ENCODE results near the gene GPR78.

GPR78 gene

DNA sequence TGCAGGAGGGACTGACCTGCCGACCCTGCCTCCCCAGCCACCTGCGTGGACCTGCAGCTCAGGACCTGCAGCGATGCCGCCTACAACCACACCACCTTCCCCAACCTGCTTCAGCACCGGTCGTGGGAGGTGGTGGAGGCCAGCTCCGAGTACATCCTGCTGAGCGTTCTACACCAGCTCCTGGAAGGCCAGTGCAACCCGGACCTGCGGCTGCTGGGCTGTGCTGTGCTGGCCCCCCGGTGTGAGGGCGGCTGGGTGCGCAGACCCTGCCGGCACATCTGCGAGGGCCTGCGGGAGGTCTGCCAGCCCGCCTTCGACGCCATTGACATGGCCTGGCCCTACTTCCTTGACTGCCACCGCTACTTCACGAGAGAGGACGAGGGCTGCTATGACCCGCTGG, 20.9 kb downstream of the GPR78 start:
- DNase-seq: no peak

DNA sequence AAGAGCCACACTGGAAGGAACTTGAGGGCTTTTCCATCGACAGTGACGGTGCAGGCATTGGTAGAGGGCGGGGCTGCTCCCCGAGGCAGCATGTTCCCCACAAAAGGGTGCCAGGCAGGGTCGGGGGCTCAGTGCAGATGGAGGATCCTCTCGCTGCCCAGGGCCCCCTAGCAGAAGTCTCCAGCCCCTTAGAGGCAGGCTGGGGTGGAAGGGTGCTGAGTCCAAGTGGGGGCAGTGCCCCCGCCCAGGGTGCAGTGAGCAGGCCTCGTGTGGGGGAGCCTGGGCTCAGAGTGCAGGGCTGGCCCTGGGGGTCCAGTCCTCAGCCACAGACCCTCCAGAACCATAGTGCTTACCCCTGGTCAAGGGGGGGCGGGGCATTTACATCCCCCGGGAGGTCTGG, 21.4 kb downstream of the GPR78 start:
- DNase-seq: no peak

DNA sequence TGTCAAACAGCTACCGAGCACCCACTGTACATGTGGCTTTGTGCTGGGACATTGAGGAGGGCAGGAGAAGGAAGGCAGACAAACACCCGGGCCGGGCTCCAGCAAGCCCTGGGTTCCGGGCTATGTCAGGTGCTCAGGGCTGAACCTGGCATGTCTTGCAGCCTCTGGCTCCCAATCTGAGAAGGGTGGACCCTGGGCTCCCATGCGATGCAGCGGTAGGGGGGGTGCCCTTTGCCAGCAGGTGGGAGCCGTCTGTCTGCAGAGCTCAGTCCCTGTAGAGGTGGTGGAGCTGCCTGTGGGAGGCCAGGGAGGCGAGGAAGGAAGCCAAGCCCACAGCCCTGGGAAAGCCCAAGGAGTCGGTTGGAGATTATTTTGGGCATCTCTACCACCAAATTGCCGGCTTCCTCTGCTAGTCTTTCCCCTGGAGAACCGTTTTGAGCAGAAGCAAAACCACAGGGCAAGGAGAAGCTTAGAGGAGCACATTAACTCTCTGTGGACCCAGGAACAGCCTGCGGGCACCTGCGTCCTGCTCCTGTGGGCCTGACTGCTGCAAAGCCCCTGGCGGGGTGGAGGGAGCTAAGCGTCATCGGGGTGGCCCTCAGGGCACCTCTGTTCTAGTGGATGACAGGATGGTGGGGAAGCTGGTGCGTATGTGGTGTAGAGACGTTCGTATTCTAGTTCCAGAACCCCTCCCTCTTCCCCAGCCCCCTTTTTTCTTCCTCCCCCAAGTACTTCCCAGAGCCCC, 22.7 kb downstream of the GPR78 start:
- no peak for DNase-seq

DNA sequence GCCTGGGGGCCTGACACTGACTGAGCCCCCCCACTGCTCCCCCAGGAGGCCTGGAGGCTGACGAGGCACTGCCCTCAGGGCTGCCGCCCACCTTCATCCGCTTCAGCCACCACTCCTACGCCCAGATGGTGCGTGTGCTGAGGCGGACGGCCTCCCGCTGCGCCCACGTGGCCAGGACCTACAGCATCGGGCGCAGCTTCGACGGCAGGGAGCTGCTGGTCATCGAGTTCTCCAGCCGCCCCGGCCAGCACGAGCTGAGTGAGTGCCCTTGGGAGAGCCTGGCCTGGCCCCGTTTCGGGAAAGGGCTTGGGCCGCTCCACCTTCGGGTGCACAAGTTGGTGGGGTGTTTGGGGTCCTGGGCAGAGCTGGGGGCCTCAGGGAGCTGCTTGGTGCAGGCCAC, 23.7 kb downstream of the GPR78 start:
- no peak for DNase-seq

DNA sequence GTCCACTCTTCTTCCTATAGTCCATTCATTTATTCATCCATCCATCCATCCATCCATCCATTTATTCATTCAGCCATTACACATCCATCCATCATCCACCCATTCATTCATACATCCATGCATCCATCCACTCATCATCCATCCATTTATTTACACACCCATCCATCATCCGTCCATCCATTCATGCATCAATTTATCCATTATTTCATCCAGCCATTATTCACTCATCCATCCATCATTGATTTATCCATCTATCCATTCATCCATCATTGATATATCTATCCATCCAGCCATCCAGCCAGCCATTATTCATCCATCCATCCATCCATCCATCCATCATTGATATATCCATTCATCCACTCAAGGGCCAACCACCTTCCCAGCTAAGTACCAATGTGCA, 25.1 kb downstream of the GPR78 start:
- DNase-seq: no peak

DNA sequence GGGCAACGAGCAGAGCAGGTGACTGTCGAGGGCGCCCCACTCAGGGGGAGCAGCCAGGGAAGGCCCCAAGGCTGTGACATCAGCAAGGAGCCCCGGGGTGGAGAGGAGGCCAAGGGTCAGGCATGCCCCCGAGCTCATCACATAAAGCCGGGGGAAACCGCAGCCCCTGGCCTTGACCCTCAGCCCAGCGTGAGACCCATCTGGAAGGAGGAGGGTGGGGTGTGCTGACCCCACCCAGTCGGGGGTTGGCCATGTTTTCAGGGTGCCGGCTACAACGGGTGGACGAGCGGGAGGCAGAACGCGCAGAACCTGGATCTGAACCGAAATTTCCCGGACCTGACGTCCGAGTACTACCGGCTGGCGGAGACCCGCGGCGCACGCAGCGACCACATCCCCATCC, 26.3 kb downstream of the GPR78 start:
- DNase-seq: no peak

DNA sequence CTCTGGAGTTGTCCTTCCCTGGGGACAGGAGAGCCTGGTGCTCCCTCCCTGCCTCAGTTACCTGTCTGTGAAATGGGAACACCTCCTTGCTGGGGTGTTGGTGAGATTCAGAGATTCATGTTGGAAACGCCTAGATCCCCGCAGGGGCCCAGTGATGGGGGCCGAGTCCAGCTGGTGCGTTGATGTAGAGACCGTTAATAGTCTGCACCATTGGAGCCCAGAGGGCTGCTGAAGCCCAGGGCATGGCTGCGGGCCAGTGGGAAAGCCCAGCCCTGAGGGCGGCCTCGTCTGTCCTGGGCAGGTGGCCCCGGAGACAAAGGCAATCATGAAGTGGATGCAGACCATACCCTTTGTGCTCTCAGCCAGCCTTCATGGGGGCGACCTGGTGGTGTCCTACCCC, 26.8 kb downstream of the GPR78 start:
- no peak for DNase-seq

GRCh38 chr4:8607603-8608481, 27.6 kb downstream of the GPR78 start:
- DNase-seq: no peak

DNA sequence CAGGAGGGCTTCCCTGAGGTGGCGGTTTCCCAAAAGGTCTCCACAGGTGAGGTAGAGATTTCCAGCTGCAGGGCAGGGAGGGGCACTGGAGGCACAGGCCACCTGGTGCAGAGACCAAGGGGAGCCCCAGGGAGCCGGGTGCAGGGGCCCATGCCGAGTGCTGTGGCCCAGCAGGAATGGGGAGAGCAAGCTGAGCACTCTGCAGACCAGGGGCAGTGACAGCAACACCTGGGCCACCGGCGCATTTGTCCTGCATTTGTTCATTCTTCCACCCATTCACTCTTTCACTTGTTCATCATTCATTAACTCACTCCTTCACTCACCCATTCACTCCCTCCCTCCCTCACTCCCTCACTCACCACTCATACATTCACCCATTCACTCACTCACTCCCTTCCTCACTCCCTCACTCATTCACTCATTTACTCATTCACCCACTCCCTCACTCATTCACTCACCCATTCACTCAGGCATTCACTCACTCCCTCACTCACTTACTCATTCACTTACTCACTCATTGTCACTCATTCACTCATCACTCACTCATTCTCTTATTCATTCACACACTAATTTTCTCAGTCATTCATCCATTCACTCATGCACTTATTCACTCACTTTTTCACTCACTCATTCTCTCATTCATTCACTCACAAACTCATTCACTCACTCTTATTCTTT, 28.7 kb downstream of the GPR78 start:
- DNase-seq: no peak

DNA sequence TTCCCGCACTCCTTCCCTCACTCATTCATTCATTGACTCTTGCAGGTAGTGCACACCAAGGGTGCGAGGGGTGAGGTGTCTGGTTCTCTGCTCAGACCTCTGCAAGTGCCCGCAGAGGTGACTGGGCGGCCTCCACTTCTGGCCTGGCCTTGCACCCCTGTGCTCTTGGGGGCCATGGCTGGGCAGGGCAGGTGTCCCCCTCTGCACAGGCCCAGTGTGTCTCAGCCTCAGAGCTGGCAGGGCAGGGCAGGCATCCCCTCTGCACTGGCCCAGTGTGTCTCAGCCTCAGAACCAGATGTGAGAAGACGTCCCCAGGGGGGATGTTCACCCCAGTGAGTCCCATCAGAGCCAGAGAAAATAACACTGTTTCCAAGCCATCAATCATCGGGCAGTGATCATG, 29.2 kb downstream of the GPR78 start:
- DNase-seq: no peak

DNA sequence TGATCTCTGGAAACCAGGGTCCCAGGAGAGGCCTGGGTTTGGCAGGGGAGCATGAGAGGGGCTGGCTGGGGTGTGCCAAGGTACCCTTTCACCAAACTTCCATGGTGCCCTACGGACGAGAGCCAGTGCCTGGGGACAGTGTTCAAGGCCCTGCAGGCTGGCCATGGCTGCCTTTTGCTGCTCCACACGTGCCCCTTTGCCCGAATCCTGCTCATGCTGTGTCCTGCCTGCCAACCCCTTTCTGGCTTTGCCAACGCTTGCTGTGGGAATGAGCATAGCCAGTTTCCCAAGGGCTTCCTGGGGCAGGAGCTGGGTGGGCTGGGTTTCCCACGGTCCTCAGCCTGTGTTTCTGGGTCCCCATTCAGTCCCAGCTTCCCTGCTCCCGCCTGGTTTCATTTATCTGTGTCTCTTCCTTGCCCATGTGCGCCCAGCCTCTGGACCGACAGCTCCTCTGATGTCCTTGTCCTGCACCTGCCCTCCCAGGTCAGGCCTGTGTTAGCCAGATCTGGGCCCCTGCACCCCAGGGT, 29.7 kb downstream of the GPR78 start:
- no peak for DNase-seq

DNA sequence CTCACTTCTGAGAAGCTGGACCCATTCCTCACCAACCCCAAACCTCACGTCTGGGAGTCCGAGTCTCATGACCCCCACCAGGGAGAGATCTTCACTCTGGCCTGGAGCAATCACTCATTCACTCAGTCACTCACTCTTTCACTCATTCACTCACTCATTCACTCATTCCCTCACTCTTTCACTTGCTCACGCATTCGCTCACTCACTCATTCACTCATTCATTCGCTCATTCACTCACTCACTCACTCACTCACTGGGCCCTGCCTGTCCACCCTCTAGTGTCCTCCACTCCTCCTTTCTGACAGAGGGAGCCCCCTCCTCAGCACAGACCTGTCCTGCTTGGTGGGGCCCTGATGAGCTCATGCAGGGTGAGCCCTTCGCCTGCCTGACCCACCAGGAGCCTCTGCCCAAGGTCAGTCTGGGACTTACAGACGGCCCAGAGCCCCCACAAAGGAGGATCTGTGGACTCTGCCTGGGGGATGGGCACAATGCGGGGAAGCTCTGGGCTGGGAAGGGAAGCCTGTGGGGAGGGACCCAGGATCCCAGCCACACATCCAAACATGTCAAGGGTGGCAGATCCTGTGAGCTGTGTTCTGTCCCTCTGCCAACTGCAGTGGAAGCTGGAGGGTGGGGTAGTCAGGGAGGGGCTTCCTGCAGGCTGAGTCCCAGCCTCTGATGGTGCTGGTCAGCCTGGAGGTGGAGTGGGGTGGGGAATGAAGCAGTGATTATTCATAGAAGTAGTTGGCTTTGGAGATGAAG, 30.8 kb downstream of the GPR78 start:
- DNase-seq: no peak

GRCh38 chr4:8612646-8613045, 32.5 kb downstream of the GPR78 start:
- DNase-seq: no peak

GRCh38 chr4:8613421-8614364, 33.5 kb downstream of the GPR78 start:
- no peak for DNase-seq

GRCh38 chr4:8614365-8615193, 34.4 kb downstream of the GPR78 start:
- no peak for DNase-seq

- no peak for DNase-seq
These were observed 35.2 kb downstream of the GPR78 start for GRCh38 chr4:8615366-8615765.

DNA sequence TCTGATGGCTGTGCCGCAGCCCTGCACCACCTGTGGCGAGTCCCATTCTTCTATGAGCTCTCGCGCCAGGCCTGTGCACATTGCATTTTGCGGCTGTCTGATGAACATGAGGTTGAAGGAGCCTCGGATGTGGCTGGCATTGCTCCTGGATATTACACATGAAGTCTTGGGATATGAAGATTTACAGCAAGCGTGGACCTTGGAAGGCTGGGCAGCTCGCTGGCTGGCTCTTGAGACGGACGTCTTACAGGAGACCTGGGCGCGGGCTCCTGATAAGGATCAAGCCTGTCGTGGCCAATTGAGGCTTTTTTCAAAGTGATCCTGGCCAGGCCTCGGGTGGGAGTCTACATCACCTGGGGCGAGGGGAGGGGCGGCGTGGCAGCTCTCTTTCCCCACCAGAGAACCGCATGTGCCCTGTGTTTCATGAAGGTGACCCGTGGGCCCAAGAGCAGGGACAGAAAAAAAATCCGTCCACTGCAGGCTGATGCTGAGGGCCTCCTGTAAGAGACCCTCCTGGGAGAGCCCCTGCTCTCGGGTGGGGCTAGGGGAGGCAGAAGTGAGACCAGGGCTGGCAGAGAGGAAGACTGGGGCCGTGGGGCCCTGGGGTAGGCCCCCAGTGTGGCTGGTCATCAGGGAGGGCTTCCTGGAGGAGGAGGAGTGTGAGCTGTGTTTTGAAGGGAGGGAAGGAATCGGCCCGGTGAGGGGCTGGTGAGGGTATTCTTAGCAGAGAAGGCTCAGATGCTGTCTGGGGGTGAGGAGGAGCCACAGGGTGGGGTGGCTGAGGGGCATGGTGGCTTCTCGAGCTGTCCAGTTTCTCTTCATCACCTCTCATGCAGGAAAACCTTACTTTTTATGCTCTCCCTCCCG, 36.0 kb downstream of the GPR78 start:
- no peak for DNase-seq

- no peak for DNase-seq
These were observed 36.6 kb downstream of the GPR78 start for GRCh38 chr4:8616831-8617230.

- no peak for DNase-seq
These were observed 37.4 kb downstream of the GPR78 start for GRCh38 chr4:8617486-8618040.
